HepG2 (cell line): ENCODE data around the gene ATP1A1. TPM values are rescaled to one million over a fixed set of nuclear protein-coding genes. Genes with fewer than 3 reads are reported as not detected.
A peak's percentile ranks its signal among the peaks of the same experiment; 100 is the strongest.

Source experiments
- BHLHE40 ChIP-seq: IDR thresholded peaks from 2 replicates; pipeline ENCODE4 v1.6.1; 2011; ENCODE audit warnings: low read length, improper control_type of control experiment
- DMAP1 ChIP-seq: IDR thresholded peaks from 2 replicates; pipeline ENCODE4 v1.6.1; 2016
- EP300 ChIP-seq, 3 experiments: sonication (generic) in 1 of 3; formaldehyde crosslinking in 1 of 3; IDR thresholded peaks; 2 replicates each; pipeline versions ENCODE4 v1.5.1 to v1.6.1; 2011 to 2020; ENCODE audit warnings: low read depth in 2 of 3, low read length in 2 of 3, borderline replicate concordance in 1 of 3, improper control_type of control experiment in 1 of 3, mild to moderate bottlenecking in 1 of 3, missing genetic modification reagents in 1 of 3, moderate library complexity in 1 of 3
- FOSL1 ChIP-seq: sonication (generic); formaldehyde crosslinking; IDR thresholded peaks from 2 replicates; pipeline ENCODE4 v1.9.0; 2021; ENCODE audit warnings: missing genetic modification reagents, borderline replicate concordance
- FOXK1 ChIP-seq: sonication (generic); formaldehyde crosslinking; IDR thresholded peaks from 2 replicates; pipeline ENCODE4 v1.4.0; 2020; ENCODE audit warnings: low read depth, missing genetic modification reagents, borderline replicate concordance
- HDAC2 ChIP-seq: sonication (generic); formaldehyde crosslinking; IDR thresholded peaks from 2 replicates; pipeline ENCODE4 v1.4.0; 2020; ENCODE audit warnings: missing genetic modification reagents
- MAFK ChIP-seq, 2 experiments: IDR thresholded peaks in 1 of 2; conservative IDR thresholded peaks in 1 of 2; 2 replicates each; pipeline ENCODE4 v1.6.1; 2011; ENCODE audit warnings: improper control_type of control experiment in 2 of 2, low read length in 2 of 2
- MLX ChIP-seq: IDR thresholded peaks from 2 replicates; pipeline ENCODE4 v1.6.1; 2016
- MTF2 ChIP-seq: sonication (generic); formaldehyde crosslinking; IDR thresholded peaks from 2 replicates; pipeline ENCODE4 v1.5.0; 2020; ENCODE audit warnings: missing genetic modification reagents, borderline replicate concordance
- MXI1 ChIP-seq: IDR thresholded peaks from 3 replicates; pipeline ENCODE4 v1.6.1; 2012; ENCODE audit warnings: low read depth, low read length, inconsistent platforms, borderline replicate concordance
- NCOR1 ChIP-seq: fragments of 200-600 bp; sonication (generic); IDR thresholded peaks from 2 replicates; pipeline ENCODE4 v1.7.0; 2017; ENCODE audit warnings: antibody characterized with exemption, low read length, borderline replicate concordance
- NFRKB ChIP-seq: fragments of 450-650 bp; IDR thresholded peaks from 2 replicates; pipeline ENCODE4 v1.6.1; 2017
- NR2F6 ChIP-seq, 2 experiments: IDR thresholded peaks; 2 replicates each; pipeline ENCODE4 v1.6.1; 2016; ENCODE audit warnings: antibody characterized with exemption in 1 of 2, mild to moderate bottlenecking in 1 of 2
- PHF20 ChIP-seq: sonication (generic); formaldehyde crosslinking; IDR thresholded peaks from 2 replicates; pipeline ENCODE4 v1.5.0; 2020; ENCODE audit warnings: mild to moderate bottlenecking, missing genetic modification reagents
- PHF5A ChIP-seq: IDR thresholded peaks from one replicate; pipeline ENCODE4 v1.6.1; 2018; ENCODE audit warnings: low read depth, missing genetic modification reagents; ENCODE audit not compliant: unreplicated experiment
- REL ChIP-seq: sonication (generic); formaldehyde crosslinking; conservative IDR thresholded peaks from 2 replicates; pipeline ENCODE4 v1.8.0; 2022; ENCODE audit warnings: mild to moderate bottlenecking, missing genetic modification reagents, moderate library complexity
- RNF2 ChIP-seq: fragments of 450-650 bp; conservative IDR thresholded peaks from 2 replicates; pipeline ENCODE4 v1.6.1; 2016; ENCODE audit warnings: low read depth
- SIN3A ChIP-seq: IDR thresholded peaks from 2 replicates; pipeline ENCODE4 v1.6.1; 2011; ENCODE audit warnings: low read depth, mild to moderate bottlenecking, control low read depth, low read length, borderline replicate concordance
- SOX5 ChIP-seq: IDR thresholded peaks from 2 replicates; pipeline ENCODE4 v1.6.1; 2016; ENCODE audit warnings: borderline replicate concordance
- TBL1XR1 ChIP-seq: fragments of 150-350 bp; IDR thresholded peaks from 2 replicates; pipeline ENCODE4 v1.6.1; 2014; ENCODE audit warnings: borderline replicate concordance, low read length; ENCODE audit not compliant: partially characterized antibody
- TBX3 ChIP-seq: fragments of 450-650 bp; IDR thresholded peaks from 2 replicates; pipeline ENCODE4 v1.6.1; 2017; ENCODE audit warnings: antibody characterized with exemption, mild to moderate bottlenecking, inconsistent platforms, borderline replicate concordance
- TEAD3 ChIP-seq: optimal IDR thresholded peaks from 2 replicates; pipeline ENCODE3; 2016; ENCODE audit warnings: borderline replicate concordance
- ZMYM4 ChIP-seq: sonication (generic); formaldehyde crosslinking; IDR thresholded peaks from 2 replicates; pipeline ENCODE4 v1.8.1; 2023; ENCODE audit warnings: mild to moderate bottlenecking, missing genetic modification reagents
- ZNF180 ChIP-seq: sonication (generic); formaldehyde crosslinking; IDR thresholded peaks from 2 replicates; pipeline ENCODE4 v1.4.0; 2020; ENCODE audit warnings: low read depth, missing genetic modification reagents, borderline replicate concordance
- ZNF343 ChIP-seq: sonication (generic); formaldehyde crosslinking; IDR thresholded peaks from 2 replicates; pipeline ENCODE4 v1.4.0; 2020; ENCODE audit warnings: mild to moderate bottlenecking, missing genetic modification reagents
- ZNF432 ChIP-seq: sonication (generic); formaldehyde crosslinking; IDR thresholded peaks from 2 replicates; pipeline ENCODE4 v1.5.0; 2020; ENCODE audit warnings: missing genetic modification reagents, mild to moderate bottlenecking, borderline replicate concordance
- ZNF644 ChIP-seq: IDR thresholded peaks from 2 replicates; pipeline ENCODE4 v1.6.1; 2016; ENCODE audit warnings: low read depth
- polyA plus RNA-seq, 8 experiments: library from polyadenylated mRNA; depleted of rRNA in 3 of 8; stranded (reverse) in 7 of 8; unstranded in 1 of 8; fragments of >200 nt; fragmentation: Illumina TruSeq in 4 of 8; extraction: Trizol in 4 of 8; gene quantifications; 2 replicates each; pipeline versions ENCODE4 v1.2.1 to v1.2.3, GENCODE V29; 2011 to 2016; ENCODE audit warnings: low read depth in 4 of 8, missing spikeins in 1 of 8, mixed read lengths in 1 of 8; ENCODE audit not compliant: insufficient read depth in 1 of 8
- total RNA-seq, 5 experiments: library from RNA; depleted of rRNA; stranded (reverse); fragments of >200 nt; fragmentation: Illumina TruSeq; extraction: Trizol; gene quantifications; 2 replicates each; pipeline ENCODE4 v1.2.3, GENCODE V29; 2016; ENCODE audit warnings: low read depth in 1 of 5
- TF ChIP-seq, protein P1 (sequence below): sonication (generic); formaldehyde crosslinking; IDR thresholded peaks from 2 replicates; pipeline ENCODE4 v1.5.0; 2020; ENCODE audit warnings: missing genetic modification reagents
- TF ChIP-seq, protein P2 (sequence below): IDR thresholded peaks from 2 replicates; pipeline ENCODE4 v1.6.1; 2016

ATP1A1 gene
- total and polyA plus RNA-seq, 2 of the 13 experiments (the other 11 are each of a cell fraction or from before 2014, with no cell fraction given) = 280 to 705 TPM

GRCh38 chr1:116411784-116412479, 38.9 kb downstream of the ATP1A1 start (continued):
- TF ChIP-seq MTF2 (CRISPR knock-in tag) = no peak
- peak in 1 of 2 experiments; percentile 60; a peak in 2 of 4 replicates for TF ChIP-seq EP300 (IDR thresholded peaks at IDR 0.05; ENCODE audit: low read depth in 2 of 2, low read length in 2 of 2)
- no peak for TF ChIP-seq EP300 (CRISPR knock-in tag; IDR thresholded peaks at IDR 0.05; ENCODE audit: borderline replicate concordance)
- TF ChIP-seq TBL1XR1 = no peak
- 0 out of 2 replicates have a peak, but pooled peaks have one; percentile 10 for TF ChIP-seq MLX (CRISPR knock-in tag)
- 0 out of 2 replicates have a peak, but pooled peaks have one; percentile 17 for TF ChIP-seq TBX3
- no peak for TF ChIP-seq NFRKB
- no peak for TF ChIP-seq ZNF343 (CRISPR knock-in tag)
- no peak for TF ChIP-seq MAFK (conservative IDR thresholded peaks at IDR 0.05 in 1 of 2, IDR thresholded peaks at IDR 0.05 in 1 of 2; ENCODE audit: low read length in 2 of 2)
- TF ChIP-seq, protein P1, sequence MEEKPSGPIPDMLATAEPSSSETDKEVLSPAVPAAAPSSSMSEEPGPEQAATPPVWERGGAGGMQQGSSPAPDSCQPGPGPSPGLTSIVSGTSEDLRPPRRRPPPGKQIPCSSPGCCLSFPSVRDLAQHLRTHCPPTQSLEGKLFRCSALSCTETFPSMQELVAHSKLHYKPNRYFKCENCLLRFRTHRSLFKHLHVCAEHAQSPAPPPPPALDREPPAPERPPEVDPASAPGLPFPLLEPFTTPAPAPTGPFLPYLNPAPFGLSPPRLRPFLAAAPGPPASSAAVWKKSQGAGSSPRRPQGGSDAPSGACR (CRISPR knock-in tag) = no peak
- TF ChIP-seq MXI1 = peak; percentile 42; the same call in 1 of the 3 replicates
- TF ChIP-seq NCOR1 = peak; percentile 41; the same call in 1 of the 2 replicates
- TF ChIP-seq ZNF432 (CRISPR knock-in tag) = no peak
- peak; percentile 78; the same call in 1 of the 2 replicates for TF ChIP-seq HDAC2 (CRISPR knock-in tag)
- peak; percentile 69 for TF ChIP-seq TEAD3
- no peak for TF ChIP-seq ZNF180
- peak; percentile 91 for TF ChIP-seq ZNF644 (CRISPR knock-in tag)
- peak; percentile 46; the same call in 1 of the 2 replicates for TF ChIP-seq DMAP1 (CRISPR knock-in tag)
- peak; percentile 59 for TF ChIP-seq BHLHE40
- peak; percentile 77 for TF ChIP-seq ZMYM4 (CRISPR knock-in tag)
- TF ChIP-seq SIN3A = no peak
- TF ChIP-seq, protein P2, sequence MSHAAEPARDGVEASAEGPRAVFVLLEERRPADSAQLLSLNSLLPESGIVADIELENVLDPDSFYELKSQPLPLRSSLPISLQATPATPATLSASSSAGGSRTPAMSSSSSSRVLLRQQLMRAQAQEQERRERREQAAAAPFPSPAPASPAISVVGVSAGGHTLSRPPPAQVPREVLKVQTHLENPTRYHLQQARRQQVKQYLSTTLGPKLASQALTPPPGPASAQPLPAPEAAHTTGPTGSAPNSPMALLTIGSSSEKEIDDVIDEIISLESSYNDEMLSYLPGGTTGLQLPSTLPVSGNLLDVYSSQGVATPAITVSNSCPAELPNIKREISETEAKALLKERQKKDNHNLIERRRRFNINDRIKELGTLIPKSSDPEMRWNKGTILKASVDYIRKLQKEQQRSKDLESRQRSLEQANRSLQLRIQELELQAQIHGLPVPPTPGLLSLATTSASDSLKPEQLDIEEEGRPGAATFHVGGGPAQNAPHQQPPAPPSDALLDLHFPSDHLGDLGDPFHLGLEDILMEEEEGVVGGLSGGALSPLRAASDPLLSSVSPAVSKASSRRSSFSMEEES (CRISPR knock-in tag) = peak; percentile 95
- TF ChIP-seq FOXK1 = peak; percentile 31; the same call in 1 of the 2 replicates
- TF ChIP-seq FOSL1 (CRISPR knock-in tag) = no peak
- TF ChIP-seq REL (CRISPR knock-in tag) = no peak
- peak; percentile 81; the same call in 1 of the 2 replicates for TF ChIP-seq SOX5 (CRISPR knock-in tag)
- TF ChIP-seq RNF2 = no peak
- no peak for TF ChIP-seq PHF5A
- TF ChIP-seq PHF20 = no peak
- no peak for TF ChIP-seq NR2F6 (IDR thresholded peaks at IDR 0.05)
- TF ChIP-seq NR2F6 (CRISPR knock-in tag; IDR thresholded peaks at IDR 0.05) = 0 out of 2 replicates have a peak, but pooled peaks have one; percentile 27
